Cerebellar cortex (tissue), 1 donor: ENCODE results near the gene DCT.

Experiments
- DNase-seq: peaks from one replicate; pipeline ENCODE4 v3.0.0-alpha.2; 2015; ENCODE audit warnings: low spot score

The DCT gene

DNA sequence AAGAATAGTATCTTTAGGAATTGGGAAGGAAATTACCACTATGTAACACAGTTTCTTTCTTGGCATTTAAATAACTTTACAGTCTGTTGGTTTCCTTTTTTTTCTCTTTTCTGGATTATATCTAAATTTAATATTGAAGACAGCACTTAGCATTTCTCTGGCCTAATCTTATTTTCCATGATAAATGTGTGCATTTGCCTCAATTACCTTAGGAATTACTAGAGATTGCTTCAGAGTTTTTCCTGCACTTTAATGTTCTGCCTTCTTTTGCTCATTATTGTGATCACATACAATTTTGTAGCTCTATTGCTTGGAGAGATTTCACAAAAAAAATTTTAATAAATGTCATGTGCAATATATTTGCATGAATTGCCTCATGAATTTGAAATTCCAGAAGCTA, 25.1 kb downstream of the DCT start:
- DNase-seq = no peak

DNA sequence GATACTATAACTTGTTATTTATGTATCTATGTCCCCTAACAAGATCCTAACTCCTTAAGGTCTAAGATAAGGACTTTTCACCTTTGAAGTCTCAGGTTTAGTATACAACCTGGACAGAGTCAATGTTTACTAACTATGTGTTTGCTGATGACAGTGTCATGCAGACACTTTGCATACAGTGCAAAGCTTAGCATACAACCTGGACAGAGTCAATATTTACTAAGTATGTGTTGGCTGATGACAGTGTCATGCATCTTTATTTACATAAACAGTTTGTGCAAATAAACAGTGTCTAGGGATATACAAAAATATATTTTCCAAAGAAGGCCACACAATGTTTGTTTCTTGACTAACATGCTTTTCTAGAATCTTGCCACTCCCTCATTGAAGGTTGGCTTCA, 34.7 kb downstream of the DCT start:
- DNase-seq = no peak

DNA sequence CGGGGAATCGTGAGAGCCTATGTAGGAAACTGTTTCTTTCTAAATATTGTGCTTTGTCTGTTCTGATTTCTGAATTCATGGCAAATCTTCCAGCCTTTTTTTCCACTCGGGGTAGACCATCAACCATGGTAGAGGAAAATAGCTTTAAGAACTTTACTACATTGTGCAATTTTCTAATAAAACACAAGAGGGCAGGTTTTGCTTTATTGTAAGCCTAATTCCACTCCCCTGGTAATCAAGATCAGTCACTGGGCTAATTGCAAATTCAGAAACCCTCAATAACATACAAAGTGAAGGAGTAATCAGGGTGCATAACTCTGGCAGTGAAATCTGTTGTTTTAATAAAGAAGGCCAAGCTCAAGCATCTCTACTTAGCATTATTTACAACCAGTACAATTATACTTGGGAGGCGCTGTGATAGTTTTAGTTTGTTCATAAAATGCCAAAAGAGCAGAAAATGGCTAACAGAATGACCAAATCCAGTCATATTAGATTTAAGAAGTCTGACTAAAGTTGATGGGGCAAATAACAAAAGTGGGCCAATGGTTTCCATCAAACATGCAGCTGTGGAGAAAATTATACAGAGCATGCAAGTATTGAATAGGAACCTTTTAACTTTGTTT, 43.8 kb downstream of the DCT start:
- DNase-seq = peak; percentile 65

DNA sequence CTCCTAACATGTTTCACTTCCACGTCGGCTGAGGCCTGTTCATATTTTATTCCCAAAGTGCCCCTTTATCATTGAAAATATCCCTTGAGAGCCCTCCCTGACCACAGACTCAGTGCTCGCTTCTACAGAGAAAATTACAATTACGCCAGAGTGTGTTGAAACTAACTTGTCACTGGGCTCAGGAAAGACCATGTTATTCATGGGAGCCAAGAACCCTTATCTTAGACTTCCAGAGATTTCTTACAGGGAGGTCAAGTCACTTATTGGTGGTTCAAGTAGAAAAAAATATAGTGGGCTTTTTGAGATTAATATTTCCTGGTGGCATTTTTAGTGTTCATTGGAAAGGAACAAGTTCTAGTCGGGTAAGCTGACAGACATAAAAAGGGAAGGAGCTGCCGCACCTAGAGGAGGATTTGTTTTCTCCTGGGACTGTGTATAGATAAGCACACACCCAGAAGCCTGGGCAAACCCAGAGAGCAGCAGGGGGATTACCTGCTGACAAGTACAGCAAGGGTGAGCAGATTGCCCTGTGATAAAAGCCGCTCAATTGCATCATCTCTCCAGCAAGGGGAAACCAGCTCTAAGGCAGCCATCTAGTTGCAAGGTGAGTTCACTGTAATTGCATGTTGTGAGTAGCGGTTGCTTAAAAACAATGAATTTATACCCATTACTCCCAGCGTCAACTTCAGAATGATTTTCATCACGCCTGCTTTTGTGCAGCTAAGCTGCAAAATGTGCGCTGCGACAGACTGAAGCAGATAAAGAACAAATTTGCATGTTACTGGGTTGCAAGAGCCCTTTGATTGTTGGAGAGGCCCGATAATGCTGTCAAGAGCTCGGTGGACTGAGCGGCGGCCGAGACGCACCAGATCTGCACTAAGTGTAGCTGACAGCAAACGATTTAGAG, 46.2 kb downstream of the DCT start:
- DNase-seq = no peak

DNA sequence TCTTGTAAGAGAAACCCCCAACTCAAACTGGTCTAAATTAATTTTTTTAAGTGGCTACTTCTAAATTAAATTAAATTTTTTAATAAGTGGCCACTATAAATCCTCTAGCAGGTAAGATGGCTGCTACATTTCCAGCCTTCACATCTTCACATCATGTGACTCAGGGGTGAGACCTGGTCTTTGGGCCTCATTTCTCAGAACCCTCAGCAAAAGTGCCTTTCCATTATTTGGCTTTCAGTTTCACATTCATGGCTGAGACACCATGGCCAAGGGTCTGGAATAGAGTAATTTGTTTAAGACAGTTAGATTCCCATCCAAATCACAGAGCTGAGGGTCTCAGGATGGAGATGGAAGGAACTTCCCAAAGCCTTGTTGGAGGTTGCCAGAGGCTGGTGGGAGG, 47.5 kb downstream of the DCT start:
- DNase-seq = no peak

DNA sequence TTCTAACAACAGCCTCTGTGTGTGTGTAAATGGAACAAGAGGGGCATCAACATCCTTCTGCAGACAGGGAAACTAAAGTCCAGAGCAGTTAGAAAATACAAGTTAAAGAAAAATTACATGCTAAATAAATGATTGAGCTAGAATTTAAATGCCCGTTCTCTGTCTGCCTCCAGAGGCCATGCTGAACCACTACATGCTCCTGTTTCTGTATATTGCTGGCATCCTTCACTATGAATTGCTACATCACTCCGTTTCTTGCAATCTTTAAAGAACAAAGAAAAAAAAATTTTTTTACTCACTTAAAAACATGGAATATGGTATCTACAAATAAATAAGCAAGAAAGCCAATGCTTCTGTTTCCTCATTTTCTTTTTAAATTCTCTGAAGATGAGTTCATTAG, 47.9 kb downstream of the DCT start:
- DNase-seq = no peak

DNA sequence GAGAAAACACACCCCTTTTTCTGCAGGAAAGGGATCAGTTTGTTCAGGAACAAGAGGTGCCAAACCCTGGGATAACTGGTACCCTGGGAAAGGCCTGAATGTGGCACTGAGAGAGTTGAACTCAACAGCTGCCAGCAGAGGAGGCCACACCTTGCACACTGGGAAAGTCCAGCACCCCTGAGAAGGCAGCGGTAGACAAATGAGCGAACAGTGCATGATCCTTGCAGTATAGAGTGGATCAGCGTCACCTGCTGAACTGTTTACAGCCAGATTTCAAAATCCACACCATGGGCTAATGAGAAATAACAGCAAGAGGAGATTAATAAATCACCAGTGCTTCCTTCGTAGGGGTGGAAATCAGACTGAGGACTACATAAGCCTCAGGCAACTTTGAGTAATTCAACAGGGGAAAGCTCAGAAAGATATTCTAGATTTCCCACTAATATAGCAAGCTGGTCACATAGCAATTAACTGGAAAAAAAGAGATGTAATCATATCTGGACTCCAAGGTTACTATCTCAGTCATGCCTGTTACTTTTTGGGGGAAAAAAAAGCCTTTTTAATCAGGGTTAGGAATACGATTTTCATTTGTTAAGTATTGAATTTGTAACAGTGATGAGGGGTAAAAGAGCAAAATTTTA, 52.0 kb downstream of the DCT start:
- DNase-seq = no peak

DNA sequence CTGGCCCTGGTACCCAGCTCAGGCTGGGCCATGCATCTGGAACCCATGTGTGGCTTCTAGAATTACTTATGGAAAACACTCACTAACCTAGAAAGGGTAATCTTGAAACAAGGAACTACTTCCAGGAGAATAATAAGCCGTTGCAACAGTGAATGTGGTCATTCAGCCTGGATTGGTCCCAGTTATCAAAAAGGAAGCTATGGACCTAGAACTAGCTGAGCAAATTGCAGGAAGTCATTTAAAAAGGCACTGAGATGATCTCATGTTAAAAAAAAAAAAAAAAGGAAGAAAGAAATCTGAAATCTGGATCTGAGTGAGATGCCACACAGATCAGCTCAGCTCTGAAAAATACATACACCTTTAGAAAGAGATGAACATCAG, 59.6 kb downstream of the DCT start:
- no peak for DNase-seq

DNA sequence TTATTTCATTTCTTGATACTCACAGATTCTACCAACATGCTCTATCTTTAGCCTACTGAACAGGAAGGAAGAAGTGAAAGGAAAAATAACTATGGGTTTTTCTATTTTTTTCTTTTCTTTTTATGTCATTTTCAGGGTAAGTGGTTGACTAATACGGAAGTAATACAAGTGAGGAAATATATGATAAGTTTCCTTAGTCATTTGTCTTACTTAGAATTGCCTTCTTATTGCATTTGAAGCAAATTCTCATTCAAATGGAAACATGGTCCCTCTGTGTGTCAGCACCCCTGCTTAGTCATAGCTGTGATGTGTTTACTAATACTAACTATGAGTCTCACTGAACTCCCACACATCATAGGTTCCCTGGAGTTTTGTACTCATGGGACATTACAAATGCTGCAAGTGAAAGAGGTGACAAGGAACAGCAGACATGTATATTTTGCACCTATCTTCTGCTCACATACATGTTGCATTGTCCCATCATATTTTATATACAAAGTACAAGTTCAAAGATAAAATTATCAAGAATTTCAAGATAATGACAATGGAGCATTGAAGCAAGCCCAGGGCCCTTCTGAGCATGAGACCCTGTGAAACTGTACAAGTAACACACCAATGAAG, 60.1 kb downstream of the DCT start:
- DNase-seq = no peak

DNA sequence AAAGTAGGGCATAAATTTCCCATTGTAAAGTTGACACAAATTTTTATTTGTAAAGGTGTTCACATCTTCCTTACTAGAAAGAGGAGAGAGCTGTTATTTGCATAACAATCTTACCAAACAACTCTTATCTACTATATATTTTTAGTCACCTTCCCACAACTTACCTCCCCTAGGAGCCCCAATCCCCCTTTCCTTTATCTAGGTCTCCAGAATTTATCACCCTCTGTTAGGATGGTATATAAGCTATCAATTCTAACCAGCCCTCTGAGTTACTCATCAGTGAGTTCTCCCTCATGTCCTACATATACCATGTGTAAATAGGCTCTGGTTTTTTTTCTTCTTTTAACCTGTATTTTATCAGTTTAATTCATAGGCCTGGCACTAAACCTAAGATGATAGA, 62.2 kb downstream of the DCT start:
- no peak for DNase-seq

DNA sequence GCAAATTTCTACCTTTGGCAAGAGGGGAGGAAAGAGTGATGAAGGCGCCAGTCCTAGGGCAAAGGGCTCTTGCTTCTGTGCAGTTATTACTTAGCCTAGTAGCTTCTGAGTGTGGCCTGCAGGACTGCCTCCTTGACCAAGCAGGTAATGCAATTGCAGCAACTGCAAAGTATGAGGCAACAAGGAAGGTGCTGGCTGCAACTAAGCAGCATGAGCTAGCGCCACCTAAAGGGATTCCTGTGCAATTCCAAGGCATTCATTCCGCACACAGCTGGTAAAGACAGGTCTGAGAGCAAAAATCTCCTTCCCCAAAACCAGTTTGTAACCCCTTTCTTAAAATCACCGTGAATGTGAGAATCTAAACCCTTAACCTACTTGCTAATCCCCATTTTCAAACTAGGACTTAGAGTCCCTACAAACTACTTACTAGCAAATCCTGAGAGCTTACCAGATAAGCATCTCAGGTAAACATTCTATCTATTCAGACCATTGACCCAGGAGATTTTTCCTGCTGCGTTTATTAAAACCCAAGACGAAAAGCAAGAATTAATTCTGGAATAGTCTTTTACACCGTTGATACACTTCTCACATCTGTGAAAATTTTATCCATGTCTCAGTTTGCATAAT, 62.9 kb downstream of the DCT start:
- DNase-seq = peak; percentile 13

DNA sequence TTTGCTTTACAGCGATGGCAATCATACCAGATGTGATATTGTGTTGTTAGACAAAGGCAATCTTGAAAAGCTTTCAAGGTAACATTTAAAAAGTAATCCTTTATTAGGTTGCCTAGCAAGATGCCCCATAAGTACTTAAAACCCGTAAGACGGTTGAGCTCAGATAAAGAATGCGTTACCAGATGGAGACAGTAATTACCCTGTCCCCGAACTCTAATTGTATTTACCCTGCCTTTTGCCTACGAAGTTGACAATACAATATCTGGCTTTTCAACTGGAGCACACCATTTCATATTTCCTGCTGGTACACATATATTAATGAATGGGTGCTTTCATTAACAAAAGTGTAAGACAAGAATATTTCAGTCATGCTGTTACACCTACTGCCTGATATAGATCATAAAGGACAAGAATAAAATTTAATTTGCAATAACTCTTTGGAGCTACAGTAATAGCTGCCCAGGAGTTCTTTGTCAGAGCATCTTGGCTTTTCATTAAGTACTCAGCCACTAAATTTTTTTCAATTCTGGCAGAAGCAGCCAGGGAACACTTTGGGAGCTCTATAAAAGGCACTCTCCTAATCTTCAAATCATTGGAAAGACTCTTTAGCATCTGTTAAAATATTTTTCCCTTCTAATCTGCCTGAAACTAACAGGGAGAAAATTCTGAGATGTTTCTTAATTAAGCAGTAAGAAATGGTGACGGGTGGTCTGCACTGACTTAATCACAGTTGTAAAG, 63.8 kb downstream of the DCT start:
- no peak for DNase-seq

DNA sequence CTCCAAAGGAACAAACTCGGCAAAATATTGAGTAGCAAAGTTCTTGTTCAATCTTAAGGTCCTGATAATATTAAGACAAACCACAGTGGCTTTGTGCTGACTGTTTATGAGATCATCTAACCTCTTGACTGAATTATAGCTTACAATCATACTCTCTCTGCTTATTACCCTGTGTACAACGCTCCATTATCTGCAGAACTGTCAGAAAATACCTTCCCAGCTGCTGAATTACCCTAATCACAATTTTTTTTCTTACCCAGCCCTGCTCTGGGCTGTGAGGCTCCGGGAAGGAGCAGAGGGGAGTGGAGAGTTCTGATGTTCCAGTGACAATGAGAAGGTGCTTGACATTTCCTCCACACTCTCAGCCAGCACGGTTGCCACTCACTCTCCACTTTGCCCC, 64.8 kb downstream of the DCT start:
- DNase-seq = no peak

DNA sequence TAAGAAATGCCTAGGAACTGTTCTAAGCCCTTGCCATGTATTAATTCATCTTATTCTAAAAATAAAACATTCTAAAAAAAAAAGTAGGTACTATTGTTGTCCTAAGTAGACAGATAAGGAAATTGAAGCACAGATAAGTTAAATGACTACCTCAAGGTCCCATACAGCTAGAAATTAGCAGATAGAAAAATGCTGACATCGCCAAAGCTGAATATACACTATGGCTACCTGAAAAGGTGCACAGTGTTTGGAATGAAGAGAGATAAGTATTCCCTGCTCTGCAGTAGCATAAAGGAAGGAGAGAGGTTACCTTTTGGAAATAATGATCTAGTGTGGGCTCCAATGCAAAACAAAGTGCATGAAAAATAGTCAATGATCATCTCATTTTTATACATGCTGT, 65.3 kb downstream of the DCT start:
- no peak for DNase-seq

DNA sequence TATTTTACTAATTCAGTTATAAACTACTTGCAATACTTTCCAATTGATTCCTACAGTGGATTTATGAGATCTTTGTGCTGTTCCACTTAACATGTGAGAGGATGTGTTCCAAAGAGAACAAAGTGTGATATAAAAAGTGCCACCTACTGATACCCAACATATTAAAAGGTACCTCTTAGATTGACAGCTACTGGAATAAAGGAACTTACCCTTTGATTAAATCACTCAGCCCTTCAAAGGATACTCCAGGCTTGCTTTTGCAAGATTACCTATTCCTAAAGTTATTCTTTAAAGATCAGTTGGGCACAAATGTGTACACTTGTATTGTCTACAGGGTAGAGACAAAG, 65.9 kb downstream of the DCT start:
- DNase-seq = no peak

DNA sequence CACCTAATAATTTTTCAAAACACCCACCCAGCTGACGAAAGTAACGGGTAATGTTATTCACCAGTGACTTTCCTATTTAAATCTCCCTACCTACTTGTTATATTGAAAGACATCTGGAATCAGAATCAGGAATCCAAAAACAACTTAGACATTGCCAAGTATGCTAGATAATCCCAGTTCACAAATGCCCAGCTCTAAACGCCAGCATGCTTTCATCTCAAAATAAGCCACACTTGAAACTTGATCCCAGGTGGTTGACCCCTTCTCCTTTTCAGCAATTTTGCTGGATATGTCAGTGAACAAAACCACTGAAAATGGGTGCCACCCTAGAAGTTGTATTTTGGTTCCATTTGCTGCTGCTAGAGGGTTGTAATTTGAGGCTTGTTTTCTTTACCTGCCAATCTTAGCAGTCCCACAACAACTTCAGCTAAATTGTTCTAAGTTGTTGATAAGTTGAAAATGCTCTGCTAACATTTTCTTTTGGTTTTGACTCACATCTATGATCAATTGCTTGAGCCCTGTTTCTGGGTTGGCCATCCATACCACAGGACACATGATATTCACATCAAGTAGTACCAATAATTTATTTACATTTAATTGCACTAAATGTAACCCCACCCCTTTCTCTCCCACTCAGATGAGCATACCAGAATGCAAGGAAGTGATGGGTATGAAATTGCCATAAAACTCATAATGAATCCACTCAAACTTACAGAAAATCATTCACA, 66.4 kb downstream of the DCT start:
- no peak for DNase-seq

DNA sequence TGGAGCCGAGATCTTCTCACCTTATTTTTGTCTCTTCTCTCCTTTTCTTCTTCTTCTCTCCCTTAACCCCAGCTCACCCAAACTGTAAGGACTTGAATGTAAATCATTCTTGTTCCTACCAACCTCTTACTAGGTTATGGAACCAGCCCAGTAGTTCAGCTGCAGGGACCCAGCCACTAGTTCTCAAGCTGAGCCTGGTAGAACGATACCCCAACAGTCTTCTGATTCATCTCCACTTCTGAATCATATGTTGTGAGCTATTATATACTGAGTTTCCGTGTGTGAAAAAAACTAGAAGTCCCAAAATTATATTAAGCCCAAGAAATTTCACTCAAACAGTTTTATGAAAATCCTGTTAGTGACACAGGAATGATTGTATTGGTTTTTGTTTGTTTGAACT, 67.7 kb downstream of the DCT start:
- no peak for DNase-seq

DNA sequence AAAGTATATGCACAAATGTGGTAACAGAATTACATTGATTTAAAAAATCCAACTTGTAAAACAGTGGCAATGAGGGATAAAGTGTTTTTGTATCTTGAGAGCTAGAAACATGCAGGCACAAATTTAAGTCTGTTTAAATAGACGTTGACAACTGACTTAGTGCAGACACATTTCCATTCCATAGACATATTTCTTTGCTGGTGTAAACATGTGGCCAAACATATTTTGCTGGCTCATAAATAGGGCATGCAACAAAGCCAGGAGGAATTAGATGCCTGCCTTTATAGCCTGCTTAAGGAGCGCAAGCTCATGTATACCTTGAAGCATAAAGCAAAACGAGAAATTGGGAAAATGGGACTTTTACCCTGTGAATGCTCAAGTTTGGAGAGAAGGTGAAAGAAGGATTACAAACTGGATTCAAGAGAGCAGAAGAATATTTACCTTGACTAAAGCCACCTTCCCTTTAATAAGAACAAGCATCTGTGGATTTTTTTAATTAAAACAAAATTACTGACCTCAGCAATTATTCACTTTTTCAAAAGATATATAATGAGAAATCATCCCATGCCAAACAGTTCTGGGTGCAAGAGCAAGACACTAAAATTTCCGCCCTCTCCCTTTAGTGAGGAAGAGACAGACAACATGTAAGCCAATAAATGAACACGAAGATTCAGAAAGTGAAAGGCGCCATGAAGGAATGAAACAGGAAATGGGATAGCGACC, 71.0 kb downstream of the DCT start:
- DNase-seq = no peak

DNA sequence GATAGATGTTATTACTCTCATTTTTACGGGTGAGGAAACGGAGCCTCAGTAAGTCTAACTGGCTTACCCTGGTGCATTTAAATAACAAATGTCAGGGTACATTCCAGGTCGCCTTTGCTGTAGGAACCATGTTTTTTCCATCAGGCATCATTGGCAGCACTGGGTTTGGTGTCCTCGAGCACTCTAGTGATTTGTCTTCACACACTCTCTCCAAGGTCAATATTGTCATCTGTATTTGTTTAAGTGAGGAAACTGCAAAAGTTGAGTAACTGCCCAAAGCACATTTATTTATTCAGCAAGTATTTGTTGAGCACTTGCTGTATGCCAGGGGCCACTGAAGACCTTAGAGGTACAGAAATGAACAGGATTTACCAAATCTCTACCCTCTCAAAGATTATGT, 78.6 kb downstream of the DCT start:
- no peak for DNase-seq

DNA sequence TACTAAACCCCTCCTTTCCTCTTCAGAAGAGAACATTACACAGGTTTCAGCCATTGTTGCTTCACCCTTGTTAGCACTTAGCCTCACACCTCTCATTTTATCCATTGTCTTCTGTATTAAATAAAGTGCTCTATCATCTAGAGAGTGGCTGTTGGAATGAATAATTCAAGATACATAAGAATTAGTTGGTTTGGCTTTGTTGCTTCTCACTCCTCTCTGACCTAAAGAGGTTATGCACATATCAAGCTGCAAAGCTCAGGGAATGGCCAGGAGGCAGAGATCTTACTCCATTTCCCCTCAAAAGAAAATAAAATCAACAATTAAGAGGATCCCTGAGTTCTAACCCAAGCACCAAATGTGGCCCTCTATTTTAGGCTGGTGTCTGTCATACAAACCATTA, 79.7 kb downstream of the DCT start:
- DNase-seq = no peak
